NCI-H774 (cell line): ENCODE data around the gene CYP2U1.
"Not testable (repeated sequence)": the region's sequence is repeated elsewhere in the genome, so short reads cannot be mapped to it uniquely, and the experiment has no call there.

Source experiments
- DNase-seq: peaks from one replicate; lab custom pipeline; 2025; lab: John Stamatoyannopoulos, UW

Gene CYP2U1

GRCh38 chr4:107922486-107923473, 8.6 kb upstream of the CYP2U1 start:
- DNase-seq: no peak

GRCh38 chr4:107925713-107926112, 5.6 kb upstream of the CYP2U1 start:
- DNase-seq: not testable (repeated sequence)

- not testable (repeated sequence) for DNase-seq
Measured at GRCh38 chr4:107926875-107927274, 4.5 kb upstream of the CYP2U1 start.

GRCh38 chr4:107931775-107932321, 499 bp downstream of the CYP2U1 start:
- no peak for DNase-seq

GRCh38 chr4:107935246-107935645, 3.9 kb downstream of the CYP2U1 start:
- no peak for DNase-seq

GRCh38 chr4:107937040-107937439, 5.7 kb downstream of the CYP2U1 start:
- DNase-seq: no peak

- DNase-seq: no peak
Measured at GRCh38 chr4:107939307-107939706, 8.0 kb downstream of the CYP2U1 start.

- no peak for DNase-seq
Measured at GRCh38 chr4:107945809-107946208, 14.5 kb downstream of the CYP2U1 start.

- DNase-seq: no peak
Measured at GRCh38 chr4:107950746-107951540, 19.6 kb downstream of the CYP2U1 start.

DNA sequence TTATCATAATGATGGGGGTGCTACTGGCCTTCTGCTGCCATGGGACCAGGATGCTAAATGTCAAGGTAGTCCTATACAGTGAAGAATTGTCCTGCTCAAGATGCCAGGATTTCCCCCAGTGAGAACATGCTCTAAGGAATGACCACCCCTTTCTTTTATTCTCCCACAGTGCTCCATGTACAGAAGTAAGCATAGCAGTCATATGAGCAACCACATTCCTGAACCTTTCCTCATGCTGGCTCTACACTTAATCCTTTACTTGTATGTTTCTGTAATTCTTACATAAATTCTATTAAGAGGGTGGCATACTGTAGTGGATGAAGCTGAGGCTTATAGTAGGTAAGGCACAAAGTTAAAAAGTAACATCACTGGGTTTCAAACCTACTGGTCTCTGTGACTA, 20.2 kb downstream of the CYP2U1 start:
- no peak for DNase-seq

GRCh38 chr4:107956011-107956410, 24.7 kb downstream of the CYP2U1 start:
- no peak for DNase-seq

- DNase-seq: no peak
Measured at GRCh38 chr4:107966903-107967302, 35.6 kb downstream of the CYP2U1 start.

GRCh38 chr4:107967519-107967918, 36.2 kb downstream of the CYP2U1 start:
- DNase-seq: not testable (repeated sequence)

GRCh38 chr4:107967921-107968320, 36.6 kb downstream of the CYP2U1 start:
- not testable (repeated sequence) for DNase-seq

GRCh38 chr4:107970063-107970798, 38.9 kb downstream of the CYP2U1 start:
- DNase-seq: no peak

GRCh38 chr4:107972605-107973004, 41.3 kb downstream of the CYP2U1 start:
- DNase-seq: no peak

DNA sequence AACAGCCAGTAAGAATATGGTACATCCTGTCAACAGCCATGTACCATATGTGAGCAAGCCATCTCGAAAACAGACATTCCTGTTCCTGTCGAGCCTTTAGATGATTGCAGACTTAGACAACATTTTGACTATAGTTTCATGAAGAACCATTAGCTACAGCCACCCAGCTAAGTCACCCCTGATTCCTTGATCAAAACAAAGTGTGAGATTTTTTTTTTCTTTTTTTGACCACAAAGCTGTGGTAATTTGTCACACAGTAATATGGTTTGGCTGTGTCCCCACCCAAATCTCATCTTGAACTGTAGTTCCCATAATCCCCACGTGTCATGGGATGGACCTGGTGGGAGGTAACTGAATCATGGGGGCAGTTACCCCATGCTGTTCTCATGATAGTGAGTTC, 43.2 kb downstream of the CYP2U1 start:
- no peak for DNase-seq

DNA sequence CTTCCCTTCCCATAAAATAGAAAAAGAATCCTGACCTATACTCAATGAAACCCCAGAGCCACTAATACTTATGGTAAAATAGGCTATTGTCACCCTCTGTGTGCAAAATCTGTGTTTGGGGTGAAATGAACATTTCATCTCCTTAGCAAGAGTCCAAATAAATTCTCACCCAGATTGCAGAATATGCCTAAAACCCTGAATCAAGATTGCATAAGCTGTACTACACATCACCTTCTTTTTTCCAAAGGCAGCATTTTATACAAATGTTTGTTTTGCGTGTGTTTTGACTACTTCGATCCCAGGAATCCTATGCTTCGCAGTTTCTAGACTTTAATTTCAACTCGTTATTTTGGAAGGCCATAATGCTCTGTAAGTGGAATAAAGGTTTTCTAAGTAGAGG, 46.1 kb downstream of the CYP2U1 start:
- DNase-seq: no peak

DNA sequence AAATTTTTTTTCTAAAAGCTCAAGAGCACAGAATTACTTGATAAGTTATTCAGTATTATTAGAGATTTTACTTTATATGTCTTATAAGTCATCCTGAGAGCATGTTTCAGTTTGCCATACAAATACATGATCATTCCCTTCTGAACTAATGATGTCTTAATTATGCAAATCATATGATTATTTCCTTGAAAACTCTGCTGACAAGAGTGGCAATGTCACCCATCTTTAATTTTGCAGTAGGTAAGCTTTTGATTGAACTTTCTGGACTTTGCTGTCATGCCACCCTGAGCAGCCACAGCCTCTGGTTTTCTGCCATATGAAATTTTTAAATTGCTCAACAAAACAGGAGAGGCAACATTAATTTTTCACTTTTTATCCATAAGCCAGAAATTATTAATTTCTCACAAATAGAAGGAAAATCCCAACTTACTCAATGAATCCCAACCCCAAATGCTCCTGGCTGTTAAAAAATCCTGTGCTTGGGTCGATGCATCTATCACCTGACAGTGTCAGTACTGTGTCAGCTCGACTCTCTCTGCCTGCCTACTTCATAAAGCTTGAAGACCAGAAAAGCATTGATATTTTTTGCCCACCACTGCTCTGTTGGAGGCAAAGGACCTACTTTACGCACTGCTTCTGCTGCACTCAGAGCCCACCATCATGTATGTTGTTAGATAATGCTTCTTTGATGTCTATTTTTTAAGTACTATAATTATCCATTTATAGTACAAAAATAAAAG, 46.8 kb downstream of the CYP2U1 start:
- no peak for DNase-seq

- no peak for DNase-seq
Measured at GRCh38 chr4:107978716-107979451, 47.5 kb downstream of the CYP2U1 start.
